ENCODE measurements around the gene RTN1. TPM values are rescaled to one million over a fixed set of nuclear protein-coding genes. Genes with fewer than 3 reads are reported as not detected.

The RTN1 gene
- total and polyA plus RNA-seq, 2 of the 8 experiments (the other 6 are each of a cell fraction or from before 2014, with no cell fraction given): 2.8 to 4.9 TPM

DNA sequence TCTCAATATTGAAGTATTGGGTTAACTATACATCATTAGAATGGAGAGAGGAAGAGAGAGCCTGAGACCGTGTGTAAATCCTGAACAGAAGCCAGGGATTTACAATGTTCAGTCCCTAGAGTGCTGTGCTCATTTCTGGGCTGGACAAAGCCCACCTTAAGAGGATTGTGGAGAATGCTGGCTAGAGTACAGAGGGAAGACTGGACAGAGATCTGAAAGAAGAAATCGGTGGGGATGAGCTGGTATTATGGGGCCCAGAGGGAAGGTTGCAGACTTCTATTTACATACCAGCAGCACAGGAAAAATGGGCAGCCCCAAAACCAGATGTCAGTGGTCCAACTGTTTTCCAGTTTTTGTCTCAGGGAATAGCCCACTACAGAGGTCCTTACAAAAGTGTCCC, 42.3 kb downstream of the RTN1 start:
- Histone ChIP-seq H4K8ac (ENCODE audit: extremely low read depth, insufficient read depth, low read length) (no peak overlapping the region), H3K14ac (ENCODE audit: insufficient read length) (no peak overlapping the region), H2BK12ac (ENCODE audit: low read depth, low read length) (no peak overlapping the region), H4K20me1 (replicated peaks in 1 of 2; ENCODE audit: control insufficient read depth in 1 of 2, insufficient read depth in 2 of 2, low read length in 2 of 2) (no peaks in the 10 kb centered on the region), H4K5ac (ENCODE audit: insufficient read length, low read depth, low read length) (no peak overlapping the region), H3K36me3 (ENCODE audit: control insufficient read depth in 2 of 4, insufficient read depth in 4 of 4, low read length in 3 of 4) (no peaks in the 10 kb centered on the region), H2BK15ac (ENCODE audit: low read length) (no peak overlapping the region), H3K18ac (ENCODE audit: extremely low read depth, low read length) (no peak overlapping the region), H3K4me2 (ENCODE audit: insufficient read depth in 1 of 2, low read depth in 2 of 2, low read length in 2 of 2) (no peak overlapping the region), H3K79me1 (ENCODE audit: low read depth, low read length) (no peaks in the 10 kb centered on the region), H3K4me3 (ENCODE audit: extremely low read depth in 1 of 4, insufficient read depth in 2 of 4, low read depth in 3 of 4, low read length in 4 of 4) (no peak overlapping the region), H3K27ac (ENCODE audit: low read depth, low read length) (no peak overlapping the region), H3K56ac (replicated peaks; ENCODE audit: insufficient read length, low read depth, low read length) (no peak overlapping the region), H2AK5ac (ENCODE audit: low read depth, low read length) (no peak overlapping the region), H2BK20ac (ENCODE audit: low read length) (no peak overlapping the region), H2AFZ (ENCODE audit: low read length) (no peak overlapping the region), H3K79me2 (ENCODE audit: control insufficient read depth in 1 of 2, insufficient read depth in 2 of 2, low read length in 2 of 2) (no peaks in the 10 kb centered on the region), H2BK5ac (ENCODE audit: low read depth, low read length) (no peak overlapping the region), H3K4me1 (replicated peaks in 1 of 4; ENCODE audit: control insufficient read depth in 3 of 4, insufficient read depth in 4 of 4, low read length in 3 of 4) (peaks cover 0 to 12% (median 5%) of the 10 kb centered on the region in 4 experiments; a peak in 4 of 7 replicates), H3K27me3 (replicated peaks in 1 of 4; ENCODE audit: control insufficient read depth in 3 of 4, extremely low read depth in 1 of 4, insufficient read depth in 3 of 4, low read length in 3 of 4) (no peaks in the 10 kb centered on the region), H3K23ac (ENCODE audit: insufficient read length) (no peak overlapping the region), H2BK120ac (replicated peaks; ENCODE audit: low read depth, low read length) (no peak overlapping the region), H3K9me3 (ENCODE audit: insufficient read depth in 2 of 2, low read depth in 1 of 2, low read length in 1 of 2) (no peaks in the 10 kb centered on the region), H3K23me2 (ENCODE audit: low read depth, low read length) (no peaks in the 10 kb centered on the region), H4K91ac (replicated peaks; ENCODE audit: insufficient read length, low read length) (no peak overlapping the region), H3K4ac (replicated peaks; ENCODE audit: insufficient read length, low read depth, low read length) (no peak overlapping the region), H3K9ac (replicated peaks in 1 of 4; ENCODE audit: extremely low read depth in 1 of 4, low read depth in 3 of 4, low read length in 3 of 4) (no peak overlapping the region)
- DNase-seq (ENCODE audit: low read depth in 1 of 2, low spot score in 2 of 2) (no peak), FAIRE-seq (no peak)
- CTCF ChIA-PET (ENCODE audit: partially characterized antibody): interaction anchor here (1.0 to 2.7 kb wide), 3 partner anchors 13 to 363 kb away, joined by 3 to 8 read pairs (median 3); partner anchors contain the start of gene GPR135
- TF ChIP-seq POLR2AphosphoS5 (IDR thresholded peaks at IDR 0.05; ENCODE audit: low read depth, low read length): no peak
- no peak for TF ChIP-seq TEAD4 (IDR thresholded peaks at IDR 0.05; ENCODE audit: low read depth, low read length)
- WGBS, 2 experiments (ENCODE audit: extremely low coverage in 1 of 2, insufficient coverage in 1 of 2, insufficient read length in 1 of 2, insufficient replicate concordance in 2 of 2, low coverage in 1 of 2, low lambda C conversion rate in 2 of 2, missing lambda C conversion rate in 1 of 2): 85% methylated on average over 2 of the region's 2 CpGs; no CpG with 5 or more reads in 1 of the 2 experiments
- POLR2A ChIA-PET (ENCODE audit: partially characterized antibody): no interaction called here

Data from H1 (cell line).